Activated CD4-positive, alpha-beta T cell treated with anti-CD3 and anti-CD28 coated beads, Interleukin-2, amount 10 ng/mL, durations not matched to agents 7 days and 5 days (primary cell): ENCODE results near the gene WDR64. TPM values are rescaled to one million over a fixed set of nuclear protein-coding genes. Genes with fewer than 3 reads are reported as not detected.
"Not testable (repeated sequence)": the region's sequence is repeated elsewhere in the genome, so short reads cannot be mapped to it uniquely, and the experiment has no call there.

Source experiments
- CTCF ChIA-PET: fragments of 350-600 bp; sonication (Branson Sonifier 250); formaldehyde crosslinking; loops from one replicate; lab custom pipeline; 2021; ENCODE audit warnings: antibody characterized with exemption; lab: Charles Lee
- POLR2A ChIA-PET: fragments of 350-600 bp; sonication (Branson Sonifier 250); formaldehyde crosslinking; loops from one replicate; lab custom pipeline; 2021; ENCODE audit warnings: antibody characterized with exemption; lab: Charles Lee
- DNase-seq: peaks from one replicate; pipeline ENCODE4 v3.0.0-alpha.2; 2020
- H3K27ac Mint-ChIP-seq: one replicate; pipeline ENCODE4 v1.8.0; 2021; ENCODE audit warnings: mild to moderate bottlenecking, moderate library complexity, mixed read lengths
- H3K27me3 Mint-ChIP-seq: one replicate; pipeline ENCODE4 v1.8.0; 2021; ENCODE audit warnings: mixed read lengths
- H3K36me3 Mint-ChIP-seq: one replicate; pipeline ENCODE4 v1.8.0; 2021; ENCODE audit warnings: low read depth, mixed read lengths
- H3K4me1 Mint-ChIP-seq: one replicate; pipeline ENCODE4 v1.8.0; 2021; ENCODE audit warnings: mixed read lengths
- H3K4me3 Mint-ChIP-seq: one replicate; pipeline ENCODE4 v1.8.0; 2021; ENCODE audit warnings: mild to moderate bottlenecking, moderate library complexity, mixed read lengths
- H3K9me3 Mint-ChIP-seq: one replicate; pipeline ENCODE4 v1.8.0; 2021; ENCODE audit warnings: mixed read lengths
- total RNA-seq, 2 experiments: library from RNA; stranded (reverse); gene quantifications; one replicate each; pipeline ENCODE4 v1.2.3, GENCODE V29; 2021

The WDR64 gene
- total RNA-seq, 2 experiments from 2014 or later: 0.21 to 0.22 TPM

- no peaks in the 10 kb centered on the region for H3K9me3 Mint-ChIP-seq
- H3K4me3 Mint-ChIP-seq: no peak overlapping the region
- no peaks in the 10 kb centered on the region for H3K4me1 Mint-ChIP-seq
- ChIA-PET POLR2A (no interaction called here), CTCF (no interaction called here)
- DNase-seq: no peak
- no peaks in the 10 kb centered on the region for H3K36me3 Mint-ChIP-seq
- no peak overlapping the region for H3K27ac Mint-ChIP-seq
- no peaks in the 10 kb centered on the region for H3K27me3 Mint-ChIP-seq
Measured at GRCh38 chr1:241778117-241778516, 126.0 kb downstream of the WDR64 start.

GRCh38 chr1:241779897-241780296 is 127.8 kb downstream of the WDR64 start:
- H3K36me3 Mint-ChIP-seq: no peaks in the 10 kb centered on the region
- ChIA-PET CTCF (no interaction called here), POLR2A (interaction anchor here (0.6 kb wide), 1 partner anchor 28 kb away, joined by 3 read pairs; no protein-coding TSS in a partner anchor)
- H3K27ac Mint-ChIP-seq: no peak overlapping the region
- H3K9me3 Mint-ChIP-seq: no peaks in the 10 kb centered on the region
- no peak overlapping the region for H3K4me3 Mint-ChIP-seq
- H3K4me1 Mint-ChIP-seq: no peaks in the 10 kb centered on the region
- no peaks in the 10 kb centered on the region for H3K27me3 Mint-ChIP-seq
- DNase-seq: no peak

- Mint-ChIP-seq H3K36me3 (no peaks in the 10 kb centered on the region), H3K9me3 (no peaks in the 10 kb centered on the region), H3K27ac (no peak overlapping the region), H3K4me1 (no peaks in the 10 kb centered on the region), H3K27me3 (no peaks in the 10 kb centered on the region), H3K4me3 (no peak overlapping the region)
- ChIA-PET CTCF (no interaction called here), POLR2A (no interaction called here)
- DNase-seq: no peak
Measured at GRCh38 chr1:241782396-241782795, 130.3 kb downstream of the WDR64 start.

GRCh38 chr1:241787691-241788090 is 135.6 kb downstream of the WDR64 start:
- H3K4me3 Mint-ChIP-seq: no peak overlapping the region
- no peak overlapping the region for H3K27ac Mint-ChIP-seq
- no peaks in the 10 kb centered on the region for H3K36me3 Mint-ChIP-seq
- no peaks in the 10 kb centered on the region for H3K9me3 Mint-ChIP-seq
- H3K27me3 Mint-ChIP-seq: no peaks in the 10 kb centered on the region
- no peaks in the 10 kb centered on the region for H3K4me1 Mint-ChIP-seq
- ChIA-PET CTCF (no interaction called here), POLR2A (no interaction called here)
- DNase-seq: no peak

- Mint-ChIP-seq H3K9me3 (no peaks in the 10 kb centered on the region), H3K27me3 (no peaks in the 10 kb centered on the region), H3K27ac (no peak overlapping the region), H3K4me1 (no peaks in the 10 kb centered on the region), H3K36me3 (no peaks in the 10 kb centered on the region), H3K4me3 (no peak overlapping the region)
- no peak for DNase-seq
- CTCF ChIA-PET: no interaction called here
- POLR2A ChIA-PET: no interaction called here
Measured at GRCh38 chr1:241789061-241789460, 137.0 kb downstream of the WDR64 start.

GRCh38 chr1:241799416-241799815 is 147.3 kb downstream of the WDR64 start:
- DNase-seq: no peak
- no peaks in the 10 kb centered on the region for H3K36me3 Mint-ChIP-seq
- H3K27ac Mint-ChIP-seq: no peak overlapping the region
- H3K27me3 Mint-ChIP-seq: peaks cover 6% of the 10 kb centered on the region
- CTCF ChIA-PET: no interaction called here
- H3K4me3 Mint-ChIP-seq: no peak overlapping the region
- H3K4me1 Mint-ChIP-seq: no peaks in the 10 kb centered on the region
- POLR2A ChIA-PET: interaction anchor here (0.6 kb wide), 1 partner anchor 213 kb away, joined by 9 read pairs; no protein-coding TSS in a partner anchor
- H3K9me3 Mint-ChIP-seq: no peaks in the 10 kb centered on the region

- DNase-seq: no peak
- POLR2A ChIA-PET: no interaction called here
- CTCF ChIA-PET: no interaction called here
- Mint-ChIP-seq H3K9me3 (no peaks in the 10 kb centered on the region), H3K27ac (no peak overlapping the region), H3K27me3 (peaks cover 6% of the 10 kb centered on the region), H3K4me3 (no peak overlapping the region), H3K4me1 (no peaks in the 10 kb centered on the region), H3K36me3 (no peaks in the 10 kb centered on the region)
Measured at GRCh38 chr1:241800640-241801039, 148.6 kb downstream of the WDR64 start.

GRCh38 chr1:241802863-241803262 is 150.8 kb downstream of the WDR64 start:
- H3K4me3 Mint-ChIP-seq: no peak overlapping the region
- DNase-seq: no peak
- ChIA-PET CTCF (no interaction called here), POLR2A (no interaction called here)
- H3K4me1 Mint-ChIP-seq: no peaks in the 10 kb centered on the region
- no peak overlapping the region for H3K27ac Mint-ChIP-seq
- H3K27me3 Mint-ChIP-seq: peaks cover 6% of the 10 kb centered on the region
- no peaks in the 10 kb centered on the region for H3K9me3 Mint-ChIP-seq
- no peaks in the 10 kb centered on the region for H3K36me3 Mint-ChIP-seq

- POLR2A ChIA-PET, H3K36me3 Mint-ChIP-seq, H3K27me3 Mint-ChIP-seq, DNase-seq, H3K9me3 Mint-ChIP-seq, H3K27ac Mint-ChIP-seq, H3K4me3 Mint-ChIP-seq, H3K4me1 Mint-ChIP-seq: not testable (repeated sequence)
- CTCF ChIA-PET: interaction anchor here (0.7 kb wide), 1 partner anchor 1274 kb away, joined by 5 read pairs; no protein-coding TSS in a partner anchor
Measured at GRCh38 chr1:241804706-241805105, 152.6 kb downstream of the WDR64 start.

- Mint-ChIP-seq H3K4me1 (no peaks in the 10 kb centered on the region), H3K36me3 (no peaks in the 10 kb centered on the region), H3K9me3 (no peaks in the 10 kb centered on the region), H3K27ac (no peak overlapping the region), H3K4me3 (no peak overlapping the region), H3K27me3 (no peaks in the 10 kb centered on the region)
- ChIA-PET POLR2A (interaction anchor here (0.6 kb wide), 2 partner anchors 29 to 272 kb away, joined by 3 to 6 read pairs; no protein-coding TSS in a partner anchor), CTCF (interaction anchor here (1.0 kb wide), 1 partner anchor 93 kb away, joined by 3 read pairs; no protein-coding TSS in a partner anchor)
- DNase-seq: no peak
Measured at GRCh38 chr1:241808265-241808664, 156.2 kb downstream of the WDR64 start.

- no peak for DNase-seq
- ChIA-PET CTCF (no interaction called here), POLR2A (no interaction called here)
- Mint-ChIP-seq H3K36me3 (no peaks in the 10 kb centered on the region), H3K4me1 (no peaks in the 10 kb centered on the region), H3K27me3 (peaks cover 2% of the 10 kb centered on the region), H3K4me3 (no peak overlapping the region), H3K27ac (no peak overlapping the region), H3K9me3 (no peaks in the 10 kb centered on the region)
Measured at GRCh38 chr1:241810769-241811405, 158.8 kb downstream of the WDR64 start.

- no peak for DNase-seq
- Mint-ChIP-seq H3K36me3 (no peaks in the 10 kb centered on the region), H3K4me1 (no peaks in the 10 kb centered on the region), H3K27me3 (peaks cover 4% of the 10 kb centered on the region), H3K4me3 (no peak overlapping the region), H3K9me3 (no peaks in the 10 kb centered on the region), H3K27ac (no peak overlapping the region)
- ChIA-PET POLR2A (no interaction called here), CTCF (no interaction called here)
Measured at GRCh38 chr1:241813768-241814320, 161.8 kb downstream of the WDR64 start.

- H3K27me3 Mint-ChIP-seq: peaks cover 4% of the 10 kb centered on the region
- H3K9me3 Mint-ChIP-seq: no peaks in the 10 kb centered on the region
- H3K27ac Mint-ChIP-seq: no peak overlapping the region
- ChIA-PET CTCF (interaction anchor here (0.6 to 2.1 kb wide), 2 partner anchors 9 to 114 kb away, joined by 3 to 6 read pairs; no protein-coding TSS in a partner anchor), POLR2A (no interaction called here)
- no peaks in the 10 kb centered on the region for H3K36me3 Mint-ChIP-seq
- no peaks in the 10 kb centered on the region for H3K4me1 Mint-ChIP-seq
- H3K4me3 Mint-ChIP-seq: no peak overlapping the region
- no peak for DNase-seq
Measured at GRCh38 chr1:241816008-241816407, 163.9 kb downstream of the WDR64 start.
